ENCODE data around the gene KLRK1. TPM values are rescaled to one million over a fixed set of nuclear protein-coding genes. Genes with fewer than 3 reads are reported as not detected.
A peak's percentile ranks its signal among the peaks of the same experiment; 100 is the strongest.
"Not testable (repeated sequence)": the region's sequence is repeated elsewhere in the genome, so short reads cannot be mapped to it uniquely, and the experiment has no call there.

KLRK1 gene
- polyA plus RNA-seq, 5 donors = 0.98 to 3.0 (median 1.5) TPM

- DNase-seq = peak in 1 of 2 donors; percentile 18
These were observed 1.0 kb downstream of the KLRK1 start for GRCh38 chr12:10388624-10389413.

- DNase-seq = not testable (repeated sequence)
These were observed 2.3 kb downstream of the KLRK1 start for GRCh38 chr12:10387498-10387897.

GRCh38 chr12:10386857-10387256 is 3.0 kb downstream of the KLRK1 start:
- no peak for DNase-seq

- no peak for DNase-seq
These were observed 4.7 kb downstream of the KLRK1 start for GRCh38 chr12:10385166-10385613.

GRCh38 chr12:10384191-10384590 is 5.7 kb downstream of the KLRK1 start:
- DNase-seq = no peak

GRCh38 chr12:10381928-10382628 is 7.8 kb downstream of the KLRK1 start:
- no peak for DNase-seq

- not testable (repeated sequence) for DNase-seq
These were observed 11.1 kb downstream of the KLRK1 start for GRCh38 chr12:10378737-10379136.

- DNase-seq = no peak
These were observed 15.2 kb downstream of the KLRK1 start for GRCh38 chr12:10374624-10375018.

GRCh38 chr12:10372559-10372958 is 17.3 kb downstream of the KLRK1 start:
- no peak for DNase-seq

GRCh38 chr12:10371893-10372535 is 17.8 kb downstream of the KLRK1 start:
- DNase-seq = not testable (repeated sequence)

- DNase-seq = no peak
These were observed 20.1 kb downstream of the KLRK1 start for GRCh38 chr12:10369557-10370415.

GRCh38 chr12:10368206-10369171 is 21.4 kb downstream of the KLRK1 start:
- peak in 1 of 2 donors; percentile 23 for DNase-seq

GRCh38 chr12:10367714-10368113 is 22.1 kb downstream of the KLRK1 start:
- not testable (repeated sequence) for DNase-seq

- DNase-seq = peak in 1 of 2 donors; percentile 33
These were observed 23.0 kb downstream of the KLRK1 start for GRCh38 chr12:10366875-10367274.

GRCh38 chr12:10365696-10366405 is 24.0 kb downstream of the KLRK1 start:
- DNase-seq = no peak

- peak; percentile 83 to 86 for DNase-seq
These were observed 24.8 kb downstream of the KLRK1 start for GRCh38 chr12:10364815-10365622.

- DNase-seq = peak in 1 of 2 donors; percentile 77
These were observed 25.7 kb downstream of the KLRK1 start for GRCh38 chr12:10363914-10364814.

- DNase-seq = peak in 1 of 2 donors; percentile 38
These were observed 26.3 kb downstream of the KLRK1 start for GRCh38 chr12:10363658-10363913.

Data from right lung (tissue), 5 donors.